Adipocyte (in vitro differentiated cells): ENCODE data around the gene SF3B1.
"Not testable (repeated sequence)": the region's sequence is repeated elsewhere in the genome, so short reads cannot be mapped to it uniquely, and the experiment has no call there.

Experiments used
- DNase-seq: peaks from one replicate; pipeline ENCODE4 v3.0.0-alpha.2; 2015; ENCODE audit warnings: low read depth
- H3K27me3 ChIP-seq: replicated peaks from 2 replicates; pipeline ENCODE4 v1.7.0; 2013; ENCODE audit warnings: mild to moderate bottlenecking, low read length, moderate library complexity; ENCODE audit not compliant: control insufficient read depth, insufficient read depth
- H3K36me3 ChIP-seq: 2 replicates; pipeline ENCODE4 v1.7.0; 2013; ENCODE audit warnings: low read length, mild to moderate bottlenecking, moderate library complexity; ENCODE audit not compliant: control insufficient read depth, insufficient read depth, severe bottlenecking
- H3K4me1 ChIP-seq: 2 replicates; pipeline ENCODE4 v1.7.0; 2013; ENCODE audit warnings: mild to moderate bottlenecking, low read length, moderate library complexity; ENCODE audit not compliant: control insufficient read depth, insufficient read depth
- H3K4me3 ChIP-seq: 2 replicates; pipeline ENCODE4 v1.7.0; 2013; ENCODE audit warnings: mild to moderate bottlenecking, low read length, moderate library complexity
- H3K9ac ChIP-seq: 2 replicates; pipeline ENCODE4 v1.7.0; 2013; ENCODE audit warnings: mild to moderate bottlenecking, low read length, moderate library complexity
- H3K9me3 ChIP-seq: 2 replicates; pipeline ENCODE4 v1.7.0; 2013; ENCODE audit warnings: mild to moderate bottlenecking, low read length, moderate library complexity; ENCODE audit not compliant: control insufficient read depth

SF3B1 gene

DNA sequence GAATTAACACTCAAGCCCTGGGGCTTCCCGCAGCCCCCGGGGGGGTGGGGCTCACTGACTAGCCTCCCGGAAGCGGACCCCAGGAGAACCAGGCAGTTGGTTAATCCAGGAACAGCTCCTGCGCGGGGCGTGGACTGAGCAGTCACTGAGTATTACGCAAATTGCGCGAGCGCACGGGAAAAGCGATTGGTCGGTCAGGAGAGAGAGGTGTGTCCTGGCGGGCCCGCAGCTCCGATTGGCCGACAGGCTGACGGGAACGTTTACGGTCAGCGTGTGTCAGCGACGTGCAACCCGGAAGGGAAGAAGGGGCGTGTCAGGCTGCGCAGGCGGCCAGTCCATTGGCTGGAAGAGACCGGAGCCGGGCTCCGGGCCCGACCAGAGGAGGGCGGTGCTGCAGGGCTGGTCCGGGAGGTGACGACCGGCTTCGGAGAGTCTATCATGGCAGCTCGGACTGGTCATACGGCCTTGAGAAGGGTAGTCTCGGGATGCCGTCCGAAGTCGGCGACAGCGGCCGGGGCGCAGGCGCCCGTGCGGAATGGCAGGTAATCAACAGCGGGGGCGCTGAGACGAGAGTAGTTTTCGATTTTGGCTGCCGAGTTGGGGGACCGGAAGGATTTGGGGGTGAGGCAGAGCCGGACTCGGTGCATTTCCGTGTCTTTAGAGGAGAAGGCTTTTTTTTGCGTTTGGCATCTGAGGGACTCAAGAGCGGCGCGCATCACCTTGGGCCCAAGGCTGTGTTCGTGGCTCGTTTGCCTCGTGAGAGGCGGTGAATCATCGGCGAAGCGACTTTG, 18.5 kb upstream of the SF3B1 start, which contains the start of gene COQ10B:
Gene COQ10B (plus strand): TSS at position 430 of the 791 bp plus-strand sequence. CDS start 9 bp downstream, at position 439.
- no peaks in the 10 kb centered on the region for H3K27me3 ChIP-seq
- peak within 1 kb of the TSS; percentile 96 for H3K4me3 ChIP-seq
- H3K9ac ChIP-seq = peak within 1 kb of the TSS; percentile 98
- H3K4me1 ChIP-seq = peaks cover 30% of the 10 kb centered on the region
- peak; percentile 100 for DNase-seq
- no peaks in the 10 kb centered on the region for H3K36me3 ChIP-seq
- H3K9me3 ChIP-seq = no peaks in the 10 kb centered on the region

DNA sequence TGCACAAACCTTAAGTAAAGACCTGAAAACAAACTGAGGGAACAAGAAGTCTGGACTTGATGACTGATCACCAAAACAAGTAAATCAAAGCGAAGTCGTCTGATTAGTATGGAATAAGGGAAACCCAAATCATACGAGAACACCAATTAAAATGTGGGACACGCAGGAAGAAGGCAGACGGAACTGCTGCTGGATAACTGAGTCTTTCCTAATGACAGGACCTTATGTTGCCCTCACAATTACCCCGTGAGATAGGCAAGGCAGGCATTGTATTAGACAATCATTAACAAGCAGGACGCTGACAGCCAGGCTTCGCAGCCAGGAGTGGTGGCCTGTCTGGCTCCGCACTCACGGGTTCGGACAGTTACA, 17.9 kb upstream of the SF3B1 start:
- H3K4me3 ChIP-seq = peak overlapping the region; percentile 96

DNA sequence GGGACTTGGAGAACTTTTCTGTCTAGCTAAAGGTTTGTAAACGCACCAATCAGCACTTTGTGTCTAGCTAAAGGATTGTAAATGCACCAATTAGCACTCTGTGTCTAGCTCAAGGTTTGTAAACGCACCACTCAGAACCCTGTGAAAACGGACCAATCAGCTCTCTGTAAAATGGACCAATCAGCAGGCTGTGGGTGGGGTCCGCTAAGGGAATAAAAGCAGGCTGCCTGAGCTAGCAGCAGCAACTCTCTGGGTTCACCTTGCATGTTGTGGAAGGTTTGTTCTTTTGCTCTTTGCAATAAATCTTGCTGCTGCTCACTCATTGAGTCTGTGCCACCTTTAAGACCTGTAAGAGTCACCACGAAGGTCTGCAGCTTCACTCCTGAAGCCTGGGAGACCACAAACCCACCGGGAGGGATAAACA, 16.1 kb upstream of the SF3B1 start:
- not testable (repeated sequence) for H3K36me3 ChIP-seq, H3K27me3 ChIP-seq, H3K9ac ChIP-seq, H3K4me3 ChIP-seq, H3K9me3 ChIP-seq, DNase-seq
- peaks cover 18% of the 10 kb centered on the region for H3K4me1 ChIP-seq

More for the DNA sequence above, 17.9 kb upstream of the SF3B1 start:
- no peaks in the 10 kb centered on the region for H3K27me3 ChIP-seq
- H3K9ac ChIP-seq = peak overlapping the region; percentile 98
- DNase-seq = no peak
- no peaks in the 10 kb centered on the region for H3K36me3 ChIP-seq
- H3K9me3 ChIP-seq = no peaks in the 10 kb centered on the region
- peaks cover 25% of the 10 kb centered on the region for H3K4me1 ChIP-seq

DNA sequence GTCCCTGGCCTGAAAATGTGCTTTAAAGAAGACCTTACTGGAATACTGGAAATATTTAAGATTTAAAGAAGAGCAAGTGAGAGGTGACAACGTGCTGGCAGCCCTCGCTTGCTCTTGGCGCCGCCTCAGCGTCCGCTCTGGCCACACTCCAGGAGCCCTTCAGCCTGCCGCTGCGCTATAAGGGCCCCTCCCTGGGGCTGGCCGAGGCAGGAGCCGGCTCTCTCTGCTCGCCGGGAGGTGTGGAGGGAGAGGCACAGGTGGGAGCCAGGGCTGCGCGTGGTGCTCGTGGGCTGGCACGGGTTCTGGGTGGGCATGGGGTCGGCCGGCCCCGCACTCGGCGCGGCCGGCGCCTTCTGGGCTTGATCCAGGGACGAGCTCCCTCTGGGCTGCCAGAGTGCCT, 15.6 kb upstream of the SF3B1 start:
- Histone ChIP-seq H3K9ac (no peak overlapping the region), H3K9me3 (no peaks in the 10 kb centered on the region), H3K4me3 (no peak overlapping the region), H3K27me3 (no peaks in the 10 kb centered on the region), H3K36me3 (no peaks in the 10 kb centered on the region), H3K4me1 (peaks cover 20% of the 10 kb centered on the region)
- DNase-seq = no peak

DNA sequence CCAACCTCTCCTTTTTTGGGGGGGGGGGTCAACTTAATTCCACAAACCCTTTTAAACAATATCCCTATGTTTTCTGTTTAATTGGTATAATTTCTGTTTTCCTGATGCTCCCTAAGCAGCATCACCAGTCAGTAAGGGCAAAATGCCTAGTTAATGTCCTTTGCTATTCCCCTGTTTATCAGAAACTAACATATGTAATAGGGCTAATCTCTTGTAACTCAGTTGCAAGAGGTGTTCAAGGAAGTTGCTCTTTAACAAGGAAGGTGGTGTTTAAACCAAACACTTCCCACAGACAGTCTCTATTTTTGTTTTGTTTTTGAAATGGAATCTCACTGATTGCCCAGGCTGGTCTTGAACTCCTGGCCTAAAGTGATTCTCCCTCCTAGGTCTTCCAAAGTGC, 12.0 kb upstream of the SF3B1 start:
- H3K36me3 ChIP-seq = no peaks in the 10 kb centered on the region
- H3K9me3 ChIP-seq = no peaks in the 10 kb centered on the region
- DNase-seq = no peak
- no peak overlapping the region for H3K4me3 ChIP-seq
- H3K27me3 ChIP-seq = no peaks in the 10 kb centered on the region
- H3K4me1 ChIP-seq = peaks cover 7% of the 10 kb centered on the region
- no peak overlapping the region for H3K9ac ChIP-seq

DNA sequence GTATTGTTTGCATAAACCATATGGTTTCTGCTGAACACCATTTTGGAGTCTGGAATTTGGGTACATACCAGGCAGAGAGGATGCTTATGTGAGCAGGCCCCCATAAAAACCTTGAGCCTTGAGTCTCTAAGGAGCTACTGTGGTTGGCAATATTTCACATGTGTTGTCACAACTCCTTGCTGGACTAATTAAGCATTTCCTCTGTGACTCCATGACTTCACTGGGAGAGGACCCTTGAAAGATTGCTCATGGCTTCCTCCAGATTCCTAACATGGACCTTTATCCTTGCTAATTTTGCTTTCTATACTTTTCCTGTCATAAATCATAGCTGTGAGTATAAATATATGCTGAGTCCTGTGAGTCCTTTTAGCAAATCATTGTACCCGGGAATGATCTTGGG, 10.9 kb upstream of the SF3B1 start:
- H3K4me3 ChIP-seq = no peak overlapping the region
- no peaks in the 10 kb centered on the region for H3K36me3 ChIP-seq
- H3K9ac ChIP-seq = peak overlapping the region; percentile 32
- H3K9me3 ChIP-seq = no peaks in the 10 kb centered on the region
- H3K27me3 ChIP-seq = no peaks in the 10 kb centered on the region
- H3K4me1 ChIP-seq = peaks cover 7% of the 10 kb centered on the region
- no peak for DNase-seq

DNA sequence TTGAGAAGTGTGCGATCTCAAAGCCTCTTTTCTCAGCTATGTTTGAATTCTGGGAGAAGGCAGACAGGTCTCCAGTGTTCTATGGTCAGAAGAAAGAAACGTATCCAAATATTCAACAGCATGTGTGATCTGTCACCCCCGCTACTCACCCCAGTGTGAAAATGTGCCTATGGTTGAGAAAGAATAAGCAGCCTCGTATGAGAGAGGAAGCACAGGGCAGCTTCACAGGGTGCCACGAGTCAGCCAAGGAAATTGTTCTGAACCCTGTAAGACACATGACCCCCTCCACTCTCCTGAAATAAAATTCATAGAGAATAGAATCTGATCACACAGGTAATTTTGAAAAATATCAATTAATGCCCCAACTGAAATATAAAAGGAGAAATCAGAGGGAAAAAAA, 8.0 kb upstream of the SF3B1 start:
- Histone ChIP-seq H3K9me3 (no peaks in the 10 kb centered on the region), H3K4me1 (peaks cover 7% of the 10 kb centered on the region), H3K9ac (no peak overlapping the region), H3K36me3 (no peaks in the 10 kb centered on the region), H3K27me3 (no peaks in the 10 kb centered on the region), H3K4me3 (no peak overlapping the region)
- no peak for DNase-seq

DNA sequence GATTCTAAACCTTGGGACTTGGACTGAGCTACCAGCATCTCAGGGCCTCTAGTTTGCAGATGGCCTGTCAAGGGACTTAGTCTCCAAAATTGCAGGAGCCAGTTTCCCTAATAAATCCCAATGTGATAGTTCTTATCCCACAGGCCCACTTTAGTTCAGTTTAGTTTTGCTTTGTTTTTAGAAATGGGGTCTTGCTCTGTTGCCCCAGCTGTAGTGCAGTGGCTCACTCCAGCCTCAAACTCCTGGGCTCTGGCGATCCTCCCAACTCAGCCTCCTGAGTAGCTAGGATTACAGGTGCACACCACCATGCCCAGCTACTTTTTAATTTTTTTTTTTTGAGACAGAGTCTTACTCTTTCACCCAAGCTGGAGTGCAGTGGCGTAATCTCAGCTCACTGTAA, 2.6 kb upstream of the SF3B1 start:
- Histone ChIP-seq H3K4me1 (peaks cover 18% of the 10 kb centered on the region), H3K36me3 (no peaks in the 10 kb centered on the region), H3K9ac (no peak overlapping the region), H3K27me3 (no peaks in the 10 kb centered on the region), H3K9me3 (no peaks in the 10 kb centered on the region), H3K4me3 (no peak overlapping the region)
- DNase-seq = no peak

DNA sequence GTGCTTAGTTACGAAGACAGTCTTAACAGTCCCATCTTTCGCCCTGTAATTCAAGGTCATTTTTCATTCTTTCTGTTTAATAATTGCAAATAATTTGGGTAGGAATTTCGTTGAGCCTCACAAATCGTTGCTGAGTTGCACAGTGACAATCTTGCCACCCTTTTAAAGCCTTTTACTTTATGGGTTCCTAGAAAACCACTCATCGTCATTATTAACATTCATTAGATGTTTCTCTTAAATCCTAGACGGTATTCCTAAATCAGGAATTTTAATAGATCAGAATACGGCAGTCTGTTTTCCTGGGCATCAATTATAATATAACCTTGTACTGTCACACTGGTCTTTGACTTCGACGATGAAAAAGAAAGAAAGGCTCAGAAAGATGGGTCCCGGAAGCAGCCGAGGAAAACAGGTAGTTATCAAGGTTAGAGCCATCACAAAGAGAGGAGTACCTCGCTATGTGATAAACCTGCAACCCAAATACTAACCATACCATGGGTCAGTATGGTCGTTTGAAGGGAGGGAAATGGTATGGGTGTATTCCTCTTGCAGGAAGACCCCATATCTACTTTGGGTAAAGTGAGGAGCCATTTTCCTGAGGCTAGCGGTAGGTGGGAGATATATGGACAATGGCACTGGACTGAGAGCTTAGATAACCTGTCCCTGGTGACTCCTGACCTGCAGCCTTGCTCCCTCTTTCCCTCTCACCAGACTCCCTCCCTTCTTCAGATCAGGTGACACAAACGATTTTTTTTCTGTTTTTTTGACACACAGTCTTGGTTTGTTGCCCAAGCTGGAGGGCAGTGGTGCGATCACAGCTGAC, 981 bp upstream of the SF3B1 start:
- peaks cover 30% of the 10 kb centered on the region for H3K4me1 ChIP-seq
- no peak for DNase-seq
- no peaks in the 10 kb centered on the region for H3K27me3 ChIP-seq
- H3K36me3 ChIP-seq = no peaks in the 10 kb centered on the region
- no peaks in the 10 kb centered on the region for H3K9me3 ChIP-seq
- H3K4me3 ChIP-seq = peak overlapping the region; percentile 93
- H3K9ac ChIP-seq = peak overlapping the region; percentile 100

DNA sequence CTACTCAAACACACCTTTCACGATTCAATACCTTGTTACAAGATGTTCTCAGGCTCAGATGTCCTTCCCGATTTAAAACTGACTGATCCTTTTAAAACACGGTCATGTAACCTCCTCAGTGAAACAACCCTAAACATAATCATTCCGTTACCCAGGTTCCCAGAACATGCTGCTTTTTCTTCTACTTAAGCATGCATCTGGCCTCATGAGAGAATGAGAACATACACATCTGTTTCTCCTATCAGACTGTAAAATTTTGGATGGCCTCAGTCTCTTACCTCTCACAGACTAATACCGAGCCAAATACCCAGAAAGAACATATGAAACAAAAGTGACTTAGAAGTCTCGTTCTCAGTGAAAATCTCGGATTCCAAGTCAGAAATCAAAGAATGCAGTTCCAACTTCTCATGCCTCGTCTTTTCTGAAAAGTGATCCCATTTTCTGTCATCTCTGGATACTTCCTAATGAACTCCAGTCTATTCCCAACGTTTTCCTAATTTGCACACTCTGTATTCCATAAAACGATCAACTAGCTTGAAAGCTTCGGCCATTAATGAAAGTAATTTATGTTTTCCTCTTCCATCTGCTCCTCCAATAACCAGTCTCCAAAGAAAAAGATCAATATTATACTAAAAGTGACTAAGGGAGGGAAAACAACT, 919 bp downstream of the SF3B1 start:
- Histone ChIP-seq H3K36me3 (no peaks in the 10 kb centered on the region), H3K4me3 (peak overlapping the region; percentile 93), H3K4me1 (peaks cover 46% of the 10 kb centered on the region), H3K9ac (peak overlapping the region; percentile 100), H3K27me3 (no peaks in the 10 kb centered on the region), H3K9me3 (no peaks in the 10 kb centered on the region)
- peak; percentile 54 for DNase-seq

DNA sequence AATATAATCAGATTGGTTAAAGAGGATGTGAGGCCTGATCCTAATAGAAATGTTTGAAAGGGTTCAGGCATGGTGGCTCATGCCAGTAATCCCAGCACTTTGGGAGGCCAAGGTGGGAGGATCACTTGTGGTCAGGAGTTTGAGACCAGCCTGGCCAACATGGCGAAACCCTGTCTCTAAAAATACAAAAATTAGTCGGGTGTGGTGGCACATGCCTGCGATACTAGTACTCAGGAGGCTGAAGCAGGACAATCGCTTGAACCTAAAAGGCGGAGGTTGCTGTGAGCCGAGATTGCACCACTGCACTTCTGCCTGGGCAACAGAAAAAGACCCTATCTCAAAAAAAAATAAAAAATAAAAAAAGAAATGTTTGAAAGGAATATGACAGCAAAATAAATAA, 2.3 kb downstream of the SF3B1 start:
- not testable (repeated sequence) for H3K27me3 ChIP-seq, H3K9me3 ChIP-seq, H3K36me3 ChIP-seq, H3K9ac ChIP-seq, DNase-seq
- peak overlapping the region; percentile 93 for H3K4me3 ChIP-seq
- peaks cover 54% of the 10 kb centered on the region for H3K4me1 ChIP-seq
